GM19397 (cell line): ENCODE data around the gene JARID2.

Experiments
- ATAC-seq: cut with Tn5 transposase; IDR thresholded peaks from one replicate; pipeline ENCODE4 v1.9.1; 2021; ENCODE audit warnings: mild to moderate bottlenecking, moderate library complexity; ENCODE audit not compliant: unreplicated experiment

The JARID2 gene

GRCh38 chr6:15481390-15482291, 235.8 kb downstream of the JARID2 start:
- no peak for ATAC-seq

GRCh38 chr6:15483060-15483459, 237.2 kb downstream of the JARID2 start:
- ATAC-seq, result no peak

GRCh38 chr6:15484140-15484539, 238.3 kb downstream of the JARID2 start:
- no peak for ATAC-seq

GRCh38 chr6:15484821-15485220, 239.0 kb downstream of the JARID2 start:
- ATAC-seq, result no peak

- ATAC-seq, result no peak
Observed at GRCh38 chr6:15485936-15486335, 240.1 kb downstream of the JARID2 start.

GRCh38 chr6:15487262-15487661, 241.4 kb downstream of the JARID2 start:
- no peak for ATAC-seq

GRCh38 chr6:15489261-15489962, 243.5 kb downstream of the JARID2 start:
- no peak for ATAC-seq

- ATAC-seq, result no peak
Observed at GRCh38 chr6:15490242-15491100, 244.6 kb downstream of the JARID2 start.

- no peak for ATAC-seq
Observed at GRCh38 chr6:15491255-15491985, 245.6 kb downstream of the JARID2 start.

- ATAC-seq, result no peak
Observed at GRCh38 chr6:15491986-15492269, 246.1 kb downstream of the JARID2 start.

GRCh38 chr6:15493437-15494168, 247.7 kb downstream of the JARID2 start:
- ATAC-seq, result no peak

- no peak for ATAC-seq
Observed at GRCh38 chr6:15495375-15495901, 249.6 kb downstream of the JARID2 start.

GRCh38 chr6:15496345-15497131, 250.7 kb downstream of the JARID2 start:
- no peak for ATAC-seq

GRCh38 chr6:15498640-15499039, 252.8 kb downstream of the JARID2 start:
- no peak for ATAC-seq

- ATAC-seq, result no peak
Observed at GRCh38 chr6:15499125-15499524, 253.3 kb downstream of the JARID2 start.

GRCh38 chr6:15499591-15499990, 253.7 kb downstream of the JARID2 start:
- no peak for ATAC-seq

GRCh38 chr6:15500078-15500740, 254.3 kb downstream of the JARID2 start:
- ATAC-seq, result no peak
